KMS-11 (cell line): ENCODE measurements around the gene RUNX3.

ENCODE experiments used
- H2AFZ ChIP-seq: fragments of 200-600 bp; sonication (generic); 2 replicates; pipeline ENCODE4 v1.6.1; 2016; ENCODE audit warnings: antibody characterized with exemption, mixed run types, low read depth
- H3K27ac ChIP-seq: fragments of 200-600 bp; sonication (generic); 2 replicates; pipeline ENCODE4 v1.6.1; 2016; ENCODE audit warnings: mild to moderate bottlenecking, mixed run types
- H3K27me3 ChIP-seq: fragments of 200-600 bp; sonication (generic); 2 replicates; pipeline ENCODE4 v1.6.1; 2017; ENCODE audit warnings: mild to moderate bottlenecking, low read depth, mixed run types, moderate library complexity; ENCODE audit not compliant: insufficient read depth
- H3K36me3 ChIP-seq: fragments of 200-600 bp; sonication (generic); 2 replicates; pipeline ENCODE4 v1.6.1; 2017; ENCODE audit warnings: mild to moderate bottlenecking, mixed run types; ENCODE audit not compliant: insufficient read depth
- H3K4me1 ChIP-seq: fragments of 200-600 bp; sonication (generic); 2 replicates; pipeline ENCODE4 v1.6.1; 2016; ENCODE audit warnings: mild to moderate bottlenecking, low read depth, mixed run types; ENCODE audit not compliant: poor library complexity, severe bottlenecking
- H3K4me2 ChIP-seq: fragments of 200-600 bp; sonication (generic); 2 replicates; pipeline ENCODE4 v1.7.0; 2016; ENCODE audit warnings: mild to moderate bottlenecking, mixed run types
- H3K4me3 ChIP-seq: fragments of 200-600 bp; sonication (generic); IDR thresholded peaks from 2 replicates; pipeline ENCODE4 v1.6.1; 2017; ENCODE audit warnings: low read depth, low read length, mixed read lengths; ENCODE audit not compliant: insufficient read depth
- H3K79me2 ChIP-seq: fragments of 200-600 bp; sonication (generic); 2 replicates; pipeline ENCODE4 v1.6.1; 2016; ENCODE audit warnings: low read depth, mixed run types; ENCODE audit not compliant: insufficient read depth
- H3K9ac ChIP-seq: fragments of 200-600 bp; sonication (generic); 2 replicates; pipeline ENCODE4 v1.6.1; 2016; ENCODE audit warnings: mild to moderate bottlenecking, mixed run types
- H4K20me1 ChIP-seq: fragments of 200-600 bp; sonication (generic); 2 replicates; pipeline ENCODE4 v1.6.1; 2016; ENCODE audit warnings: mild to moderate bottlenecking, mixed run types; ENCODE audit not compliant: insufficient read depth
- CTCF ChIP-seq: fragments of 200-600 bp; sonication (generic); conservative IDR thresholded peaks from 2 replicates; pipeline ENCODE4 v1.6.1; 2017; ENCODE audit warnings: low read depth, mild to moderate bottlenecking, antibody characterized with exemption, low read length, moderate library complexity, mixed read lengths

The RUNX3 gene

GRCh38 chr1:24898152-24898908, 31.7 kb downstream of the RUNX3 start:
- Histone ChIP-seq H3K4me1 (no peaks in the 10 kb centered on the region), H4K20me1 (no peaks in the 10 kb centered on the region), H3K27me3 (no peaks in the 10 kb centered on the region), H3K79me2 (no peaks in the 10 kb centered on the region), H3K9ac (no peak overlapping the region), H3K4me3 (no peak overlapping the region), H3K36me3 (peaks cover 1% of the 10 kb centered on the region; the same call in 1 of the 2 replicates), H2AFZ (no peak overlapping the region), H3K27ac (no peak overlapping the region), H3K4me2 (no peak overlapping the region)
- peak; percentile 83 for TF ChIP-seq CTCF

GRCh38 chr1:24897263-24898151, 32.6 kb downstream of the RUNX3 start:
- H3K4me2 ChIP-seq = no peak overlapping the region
- no peaks in the 10 kb centered on the region for H3K36me3 ChIP-seq
- no peak overlapping the region for H3K27ac ChIP-seq
- H4K20me1 ChIP-seq = no peaks in the 10 kb centered on the region
- H3K4me3 ChIP-seq = no peak overlapping the region
- TF ChIP-seq CTCF = no peak
- no peaks in the 10 kb centered on the region for H3K79me2 ChIP-seq
- no peak overlapping the region for H3K9ac ChIP-seq
- H3K4me1 ChIP-seq = no peaks in the 10 kb centered on the region
- H2AFZ ChIP-seq = no peak overlapping the region
- no peaks in the 10 kb centered on the region for H3K27me3 ChIP-seq

- Histone ChIP-seq H2AFZ (no peak overlapping the region), H3K79me2 (no peaks in the 10 kb centered on the region), H3K9ac (no peak overlapping the region), H3K36me3 (no peaks in the 10 kb centered on the region), H3K4me1 (no peaks in the 10 kb centered on the region), H3K4me3 (no peak overlapping the region), H3K27ac (no peak overlapping the region), H3K27me3 (no peaks in the 10 kb centered on the region), H3K4me2 (no peak overlapping the region), H4K20me1 (no peaks in the 10 kb centered on the region)
- no peak for TF ChIP-seq CTCF
Observed at GRCh38 chr1:24896596-24897262, 33.3 kb downstream of the RUNX3 start.

- no peaks in the 10 kb centered on the region for H4K20me1 ChIP-seq
- H3K4me3 ChIP-seq = no peak overlapping the region
- no peaks in the 10 kb centered on the region for H3K27me3 ChIP-seq
- H3K9ac ChIP-seq = no peak overlapping the region
- no peaks in the 10 kb centered on the region for H3K4me1 ChIP-seq
- TF ChIP-seq CTCF = no peak
- H3K4me2 ChIP-seq = no peak overlapping the region
- no peak overlapping the region for H2AFZ ChIP-seq
- H3K79me2 ChIP-seq = no peaks in the 10 kb centered on the region
- no peak overlapping the region for H3K27ac ChIP-seq
- H3K36me3 ChIP-seq = no peaks in the 10 kb centered on the region
Observed at GRCh38 chr1:24896176-24896575, 33.9 kb downstream of the RUNX3 start.
